ENCODE measurements around the gene PLXND1. TPM values are rescaled to one million over a fixed set of nuclear protein-coding genes. Genes with fewer than 3 reads are reported as not detected.

PLXND1 gene
- total RNA-seq, 3 donors from 2014 or later (not counting 1 experiment from before 2014, with no cell fraction given), result 135 to 214 (median 189) TPM

GRCh38 chr3:129536804-129537203, 69.7 kb downstream of the PLXND1 start:
- Histone ChIP-seq H3K4me1 (ENCODE audit: control insufficient read depth, insufficient read depth, low read length) (no peaks in the 10 kb centered on the region), H3K27me3 (ENCODE audit: control insufficient read depth, insufficient read depth, low read length) (no peaks in the 10 kb centered on the region), H3K9me3 (ENCODE audit: control insufficient read depth, insufficient read depth, low read length) (no peaks in the 10 kb centered on the region), H3K27ac (ENCODE audit: low read length) (no peak overlapping the region), H3K36me3 (ENCODE audit: control insufficient read depth, insufficient read depth, low read length) (no peaks in the 10 kb centered on the region), H3K4me3 (ENCODE audit: low read length) (no peak overlapping the region)
- Mint-ChIP-seq H3K27ac (no peak overlapping the region), H3K27me3 (ENCODE audit: low read depth in 2 of 2) (no peaks in the 10 kb centered on the region), H3K4me1 (peaks cover 0 to 4% of the 10 kb centered on the region in 2 donors), H3K4me3 (no peak overlapping the region), H3K36me3 (no peaks in the 10 kb centered on the region), H3K9me3 (no peaks in the 10 kb centered on the region)
- intact Hi-C loops (cut with micrococcal nuclease), result no loop called here
- ATAC-seq, result no peak
- no peak for TF ChIP-seq CTCF (IDR thresholded peaks at IDR 0.05)
- WGBS (ENCODE audit: insufficient coverage), result 85% methylated on average over 3 of the region's 3 CpGs
- DNase-seq, result no peak

GRCh38 chr3:129536374-129536667, 70.2 kb downstream of the PLXND1 start:
- Mint-ChIP-seq H3K27ac (no peak overlapping the region), H3K9me3 (no peaks in the 10 kb centered on the region), H3K36me3 (no peaks in the 10 kb centered on the region), H3K27me3 (ENCODE audit: low read depth in 2 of 2) (no peaks in the 10 kb centered on the region), H3K4me1 (peaks cover 0 to 4% of the 10 kb centered on the region in 2 donors), H3K4me3 (no peak overlapping the region)
- Histone ChIP-seq H3K9me3 (ENCODE audit: control insufficient read depth, insufficient read depth, low read length) (no peaks in the 10 kb centered on the region), H3K4me1 (ENCODE audit: control insufficient read depth, insufficient read depth, low read length) (no peaks in the 10 kb centered on the region), H3K4me3 (ENCODE audit: low read length) (no peak overlapping the region), H3K27me3 (ENCODE audit: control insufficient read depth, insufficient read depth, low read length) (no peaks in the 10 kb centered on the region), H3K27ac (ENCODE audit: low read length) (no peak overlapping the region), H3K36me3 (ENCODE audit: control insufficient read depth, insufficient read depth, low read length) (no peaks in the 10 kb centered on the region)
- intact Hi-C loops (cut with micrococcal nuclease), result no loop called here
- DNase-seq, result no peak
- WGBS (ENCODE audit: insufficient coverage), result 100% methylated on average over 1 of the region's 2 CpGs
- no peak for ATAC-seq
- no peak for TF ChIP-seq CTCF (IDR thresholded peaks at IDR 0.05)

GRCh38 chr3:129535075-129535474, 71.4 kb downstream of the PLXND1 start:
- no peaks in the 10 kb centered on the region for H3K36me3 Mint-ChIP-seq
- H3K4me1 Mint-ChIP-seq, result peaks cover 0 to 4% of the 10 kb centered on the region in 2 donors
- Histone ChIP-seq H3K36me3 (ENCODE audit: control insufficient read depth, insufficient read depth, low read length) (no peaks in the 10 kb centered on the region), H3K4me1 (ENCODE audit: control insufficient read depth, insufficient read depth, low read length) (no peaks in the 10 kb centered on the region), H3K27me3 (ENCODE audit: control insufficient read depth, insufficient read depth, low read length) (no peaks in the 10 kb centered on the region), H3K27ac (ENCODE audit: low read length) (no peak overlapping the region), H3K9me3 (ENCODE audit: control insufficient read depth, insufficient read depth, low read length) (no peaks in the 10 kb centered on the region), H3K4me3 (ENCODE audit: low read length) (no peak overlapping the region)
- no peak for ATAC-seq
- no peak overlapping the region for H3K27ac Mint-ChIP-seq
- H3K27me3 Mint-ChIP-seq (ENCODE audit: low read depth in 2 of 2), result no peaks in the 10 kb centered on the region
- intact Hi-C loops (cut with micrococcal nuclease), result no loop called here
- 100% methylated on average over 1 of the region's 1 CpG for WGBS (ENCODE audit: insufficient coverage)
- DNase-seq, result no peak
- no peaks in the 10 kb centered on the region for H3K9me3 Mint-ChIP-seq
- TF ChIP-seq CTCF (IDR thresholded peaks at IDR 0.05), result no peak
- no peak overlapping the region for H3K4me3 Mint-ChIP-seq

GRCh38 chr3:129534428-129535027, 71.9 kb downstream of the PLXND1 start:
- no peak for ATAC-seq
- Mint-ChIP-seq H3K36me3 (no peaks in the 10 kb centered on the region), H3K27ac (no peak overlapping the region), H3K9me3 (no peaks in the 10 kb centered on the region), H3K4me3 (no peak overlapping the region), H3K4me1 (peaks cover 0 to 2% of the 10 kb centered on the region in 2 donors), H3K27me3 (ENCODE audit: low read depth in 2 of 2) (no peaks in the 10 kb centered on the region)
- Histone ChIP-seq H3K9me3 (ENCODE audit: control insufficient read depth, insufficient read depth, low read length) (no peaks in the 10 kb centered on the region), H3K4me3 (ENCODE audit: low read length) (no peak overlapping the region), H3K27ac (ENCODE audit: low read length) (no peak overlapping the region), H3K36me3 (ENCODE audit: control insufficient read depth, insufficient read depth, low read length) (no peaks in the 10 kb centered on the region), H3K4me1 (ENCODE audit: control insufficient read depth, insufficient read depth, low read length) (no peaks in the 10 kb centered on the region), H3K27me3 (ENCODE audit: control insufficient read depth, insufficient read depth, low read length) (no peaks in the 10 kb centered on the region)
- no peak for DNase-seq
- intact Hi-C loops (cut with micrococcal nuclease), result no loop called here
- no peak for TF ChIP-seq CTCF (IDR thresholded peaks at IDR 0.05)
- 86% methylated on average over 4 of the region's 4 CpGs for WGBS (ENCODE audit: insufficient coverage)
